Measurements from ENCODE around the gene ZNF600. TPM values are rescaled to one million over a fixed set of nuclear protein-coding genes. Genes with fewer than 3 reads are reported as not detected.
"Not testable (repeated sequence)": the region's sequence is repeated elsewhere in the genome, so short reads cannot be mapped to it uniquely, and the experiment has no call there.

Gene ZNF600
- total and polyA plus RNA-seq, 2 experiments from 2014 or later = 12.5 to 14.6 TPM

GRCh38 chr19:52722062-52723003 is 64.3 kb downstream of the ZNF600 start:
- H3K27ac ChIP-seq = peak overlapping the region; percentile 37
- H4K20me1 ChIP-seq (ENCODE audit: insufficient read depth, poor library complexity, severe bottlenecking) = no peaks in the 10 kb centered on the region
- no peaks in the 10 kb centered on the region for H3K27me3 ChIP-seq
- H3K4me3 ChIP-seq = no peak overlapping the region
- peaks cover 13% of the 10 kb centered on the region for H3K79me2 ChIP-seq
- H2AFZ ChIP-seq = no peak overlapping the region
- H3K4me2 ChIP-seq = peak overlapping the region; percentile 66
- no peaks in the 10 kb centered on the region for H3K9me2 ChIP-seq (replicated peaks; ENCODE audit: insufficient read depth)
- H3K9me3 ChIP-seq (ENCODE audit: low read depth) = no peaks in the 10 kb centered on the region
- H3K36me3 ChIP-seq (replicated peaks; ENCODE audit: insufficient read depth, low read depth) = no peaks in the 10 kb centered on the region
- no peak for TF ChIP-seq EZH2phosphoT487 (IDR thresholded peaks at IDR 0.05; ENCODE audit: low read depth, severe bottlenecking, unreplicated experiment)
- TF ChIP-seq CTCF (IDR thresholded peaks at IDR 0.05; ENCODE audit: poor library complexity) = no peak
- no peak for TF ChIP-seq EZH2 (IDR thresholded peaks at IDR 0.05; ENCODE audit: borderline replicate concordance)
- peak; percentile 49 for DNase-seq (ENCODE audit: low spot score)
- 85% methylated on average over 7 of the region's 7 CpGs for WGBS (ENCODE audit: low lambda C conversion rate, missing lambda C conversion rate)
- peaks cover 37% of the 10 kb centered on the region for H3K4me1 ChIP-seq (ENCODE audit: insufficient read depth)

DNA sequence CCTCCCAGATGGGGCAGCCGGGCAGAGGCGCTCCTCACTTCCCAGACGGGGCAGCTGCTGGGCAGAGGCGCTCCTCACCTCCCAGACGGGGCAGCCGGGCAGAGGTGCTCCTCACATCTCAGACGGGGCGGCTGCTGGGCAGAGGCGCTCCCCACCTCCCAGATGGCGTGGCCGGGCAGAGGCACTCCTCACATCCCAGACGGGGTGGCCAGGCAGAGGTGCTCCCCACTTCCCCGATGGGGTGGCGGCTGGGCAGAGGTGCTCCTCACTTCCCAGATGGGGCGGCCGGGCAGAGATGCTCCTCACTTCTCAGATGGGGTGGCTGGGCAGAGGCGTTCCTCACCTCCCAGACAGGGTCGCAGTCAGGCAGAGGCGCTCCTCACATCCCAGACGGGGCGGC is 66.0 kb downstream of the ZNF600 start:
- not testable (repeated sequence) for H3K27ac ChIP-seq; H3K9me3 ChIP-seq (ENCODE audit: low read depth); H4K20me1 ChIP-seq (ENCODE audit: insufficient read depth, poor library complexity, severe bottlenecking); H3K4me2 ChIP-seq; H2AFZ ChIP-seq; DNase-seq (ENCODE audit: low spot score); H3K27me3 ChIP-seq; H3K9me2 ChIP-seq (replicated peaks; ENCODE audit: insufficient read depth); H3K4me3 ChIP-seq; H3K36me3 ChIP-seq (replicated peaks; ENCODE audit: insufficient read depth, low read depth); H3K79me2 ChIP-seq
- 99% methylated on average over 16 of the region's 21 CpGs for WGBS (ENCODE audit: low lambda C conversion rate, missing lambda C conversion rate)
- peaks cover 33% of the 10 kb centered on the region for H3K4me1 ChIP-seq (ENCODE audit: insufficient read depth)

- Histone ChIP-seq H2AFZ (no peak overlapping the region), H3K79me2 (peaks cover 2% of the 10 kb centered on the region), H3K4me1 (ENCODE audit: insufficient read depth) (no peaks in the 10 kb centered on the region), H3K4me2 (no peak overlapping the region), H4K20me1 (ENCODE audit: insufficient read depth, poor library complexity, severe bottlenecking) (no peaks in the 10 kb centered on the region), H3K36me3 (replicated peaks; ENCODE audit: insufficient read depth, low read depth) (no peaks in the 10 kb centered on the region), H3K27me3 (no peaks in the 10 kb centered on the region), H3K9me3 (ENCODE audit: low read depth) (no peaks in the 10 kb centered on the region), H3K4me3 (no peak overlapping the region), H3K9me2 (replicated peaks; ENCODE audit: insufficient read depth) (no peaks in the 10 kb centered on the region), H3K27ac (no peak overlapping the region)
- DNase-seq (ENCODE audit: low spot score) = no peak
- TF ChIP-seq CTCF (IDR thresholded peaks at IDR 0.05; ENCODE audit: poor library complexity) (no peak), EZH2 (IDR thresholded peaks at IDR 0.05; ENCODE audit: borderline replicate concordance) (no peak), EZH2phosphoT487 (IDR thresholded peaks at IDR 0.05; ENCODE audit: low read depth, severe bottlenecking, unreplicated experiment) (no peak)
- 82% methylated on average over 1 of the region's 1 CpG for WGBS (ENCODE audit: low lambda C conversion rate, missing lambda C conversion rate)
Observed at GRCh38 chr19:52716522-52716921, 70.1 kb downstream of the ZNF600 start.

GRCh38 chr19:52715902-52716301 is 70.7 kb downstream of the ZNF600 start:
- H3K4me1 ChIP-seq (ENCODE audit: insufficient read depth); H3K79me2 ChIP-seq; DNase-seq (ENCODE audit: low spot score); H3K27ac ChIP-seq; H3K9me2 ChIP-seq (replicated peaks; ENCODE audit: insufficient read depth); H3K36me3 ChIP-seq (replicated peaks; ENCODE audit: insufficient read depth, low read depth); H3K9me3 ChIP-seq (ENCODE audit: low read depth); H3K4me2 ChIP-seq; H2AFZ ChIP-seq; H4K20me1 ChIP-seq (ENCODE audit: insufficient read depth, poor library complexity, severe bottlenecking); H3K27me3 ChIP-seq; H3K4me3 ChIP-seq: not testable (repeated sequence)
- WGBS (ENCODE audit: low lambda C conversion rate, missing lambda C conversion rate) = 74% methylated on average over 4 of the region's 4 CpGs

- H4K20me1 ChIP-seq (ENCODE audit: insufficient read depth, poor library complexity, severe bottlenecking); H3K27me3 ChIP-seq; H3K27ac ChIP-seq; H2AFZ ChIP-seq; DNase-seq (ENCODE audit: low spot score); H3K79me2 ChIP-seq; H3K9me3 ChIP-seq (ENCODE audit: low read depth); H3K9me2 ChIP-seq (replicated peaks; ENCODE audit: insufficient read depth); H3K4me1 ChIP-seq (ENCODE audit: insufficient read depth); H3K4me3 ChIP-seq; H3K4me2 ChIP-seq; H3K36me3 ChIP-seq (replicated peaks; ENCODE audit: insufficient read depth, low read depth): not testable (repeated sequence)
- 90% methylated on average over 5 of the region's 5 CpGs for WGBS (ENCODE audit: low lambda C conversion rate, missing lambda C conversion rate)
Observed at GRCh38 chr19:52715330-52715729, 71.3 kb downstream of the ZNF600 start.
